ENCODE measurements around the gene SNTA1.

The SNTA1 gene

GRCh38 chr20:33480048-33480447, 36.5 kb upstream of the SNTA1 start:
- H3K4me3 ChIP-seq (ENCODE audit: insufficient read depth, low read depth, low read length, poor library complexity, severe bottlenecking): no peak overlapping the region
- H3K9me3 ChIP-seq (ENCODE audit: control insufficient read depth, low read length): no peaks in the 10 kb centered on the region
- H3K4me1 ChIP-seq (ENCODE audit: control insufficient read depth, insufficient read depth, low read length, poor library complexity, severe bottlenecking): no peaks in the 10 kb centered on the region
- H3K27ac ChIP-seq (ENCODE audit: insufficient read depth, low read length, poor library complexity, severe bottlenecking): no peak overlapping the region
- H3K27me3 ChIP-seq (replicated peaks; ENCODE audit: control insufficient read depth, insufficient read depth, low read length, poor library complexity, severe bottlenecking): no peaks in the 10 kb centered on the region
- DNase-seq: no peak
- no peaks in the 10 kb centered on the region for H3K36me3 ChIP-seq (ENCODE audit: control insufficient read depth, insufficient read depth, low read length)

- DNase-seq: no peak
- H3K27ac ChIP-seq (ENCODE audit: insufficient read depth, low read length, poor library complexity, severe bottlenecking): no peak overlapping the region
- H3K9me3 ChIP-seq (ENCODE audit: control insufficient read depth, low read length): no peaks in the 10 kb centered on the region
Measured at GRCh38 chr20:33477386-33478234, 34.0 kb upstream of the SNTA1 start.

GRCh38 chr20:33475381-33476152, 32.0 kb upstream of the SNTA1 start:
- no peaks in the 10 kb centered on the region for H3K36me3 ChIP-seq (ENCODE audit: control insufficient read depth, insufficient read depth, low read length)
- no peaks in the 10 kb centered on the region for H3K9me3 ChIP-seq (ENCODE audit: control insufficient read depth, low read length)
- DNase-seq: no peak
- H3K4me3 ChIP-seq (ENCODE audit: insufficient read depth, low read depth, low read length, poor library complexity, severe bottlenecking): no peak overlapping the region
- no peaks in the 10 kb centered on the region for H3K27me3 ChIP-seq (replicated peaks; ENCODE audit: control insufficient read depth, insufficient read depth, low read length, poor library complexity, severe bottlenecking)
- no peak overlapping the region for H3K27ac ChIP-seq (ENCODE audit: insufficient read depth, low read length, poor library complexity, severe bottlenecking)
- no peaks in the 10 kb centered on the region for H3K4me1 ChIP-seq (ENCODE audit: control insufficient read depth, insufficient read depth, low read length, poor library complexity, severe bottlenecking)

More at GRCh38 chr20:33477386-33478234, 34.0 kb upstream of the SNTA1 start:
- H3K27me3 ChIP-seq (replicated peaks; ENCODE audit: control insufficient read depth, insufficient read depth, low read length, poor library complexity, severe bottlenecking): no peaks in the 10 kb centered on the region
- H3K36me3 ChIP-seq (ENCODE audit: control insufficient read depth, insufficient read depth, low read length): no peaks in the 10 kb centered on the region
- H3K4me3 ChIP-seq (ENCODE audit: insufficient read depth, low read depth, low read length, poor library complexity, severe bottlenecking): no peak overlapping the region
- H3K4me1 ChIP-seq (ENCODE audit: control insufficient read depth, insufficient read depth, low read length, poor library complexity, severe bottlenecking): no peaks in the 10 kb centered on the region

GRCh38 chr20:33474963-33475362, 31.4 kb upstream of the SNTA1 start:
- Histone ChIP-seq H3K4me1 (ENCODE audit: control insufficient read depth, insufficient read depth, low read length, poor library complexity, severe bottlenecking) (no peaks in the 10 kb centered on the region), H3K4me3 (ENCODE audit: insufficient read depth, low read depth, low read length, poor library complexity, severe bottlenecking) (no peak overlapping the region), H3K9me3 (ENCODE audit: control insufficient read depth, low read length) (no peaks in the 10 kb centered on the region), H3K27ac (ENCODE audit: insufficient read depth, low read length, poor library complexity, severe bottlenecking) (no peak overlapping the region), H3K36me3 (ENCODE audit: control insufficient read depth, insufficient read depth, low read length) (no peaks in the 10 kb centered on the region), H3K27me3 (replicated peaks; ENCODE audit: control insufficient read depth, insufficient read depth, low read length, poor library complexity, severe bottlenecking) (no peaks in the 10 kb centered on the region)
- no peak for DNase-seq

- no peaks in the 10 kb centered on the region for H3K4me1 ChIP-seq (ENCODE audit: control insufficient read depth, insufficient read depth, low read length, poor library complexity, severe bottlenecking)
- DNase-seq: no peak
- H3K4me3 ChIP-seq (ENCODE audit: insufficient read depth, low read depth, low read length, poor library complexity, severe bottlenecking): no peak overlapping the region
- H3K9me3 ChIP-seq (ENCODE audit: control insufficient read depth, low read length): no peaks in the 10 kb centered on the region
- H3K36me3 ChIP-seq (ENCODE audit: control insufficient read depth, insufficient read depth, low read length): no peaks in the 10 kb centered on the region
- H3K27me3 ChIP-seq (replicated peaks; ENCODE audit: control insufficient read depth, insufficient read depth, low read length, poor library complexity, severe bottlenecking): no peaks in the 10 kb centered on the region
- no peak overlapping the region for H3K27ac ChIP-seq (ENCODE audit: insufficient read depth, low read length, poor library complexity, severe bottlenecking)
Measured at GRCh38 chr20:33474097-33474873, 30.7 kb upstream of the SNTA1 start.

- Histone ChIP-seq H3K36me3 (ENCODE audit: control insufficient read depth, insufficient read depth, low read length) (no peaks in the 10 kb centered on the region), H3K4me1 (ENCODE audit: control insufficient read depth, insufficient read depth, low read length, poor library complexity, severe bottlenecking) (no peaks in the 10 kb centered on the region), H3K27me3 (replicated peaks; ENCODE audit: control insufficient read depth, insufficient read depth, low read length, poor library complexity, severe bottlenecking) (no peaks in the 10 kb centered on the region), H3K4me3 (ENCODE audit: insufficient read depth, low read depth, low read length, poor library complexity, severe bottlenecking) (no peak overlapping the region), H3K27ac (ENCODE audit: insufficient read depth, low read length, poor library complexity, severe bottlenecking) (no peak overlapping the region), H3K9me3 (ENCODE audit: control insufficient read depth, low read length) (no peaks in the 10 kb centered on the region)
- no peak for DNase-seq
Measured at GRCh38 chr20:33472868-33473435, 29.4 kb upstream of the SNTA1 start.

GRCh38 chr20:33470866-33471265, 27.3 kb upstream of the SNTA1 start:
- no peaks in the 10 kb centered on the region for H3K27me3 ChIP-seq (replicated peaks; ENCODE audit: control insufficient read depth, insufficient read depth, low read length, poor library complexity, severe bottlenecking)
- no peaks in the 10 kb centered on the region for H3K36me3 ChIP-seq (ENCODE audit: control insufficient read depth, insufficient read depth, low read length)
- H3K4me1 ChIP-seq (ENCODE audit: control insufficient read depth, insufficient read depth, low read length, poor library complexity, severe bottlenecking): no peaks in the 10 kb centered on the region
- DNase-seq: no peak
- no peak overlapping the region for H3K4me3 ChIP-seq (ENCODE audit: insufficient read depth, low read depth, low read length, poor library complexity, severe bottlenecking)
- no peaks in the 10 kb centered on the region for H3K9me3 ChIP-seq (ENCODE audit: control insufficient read depth, low read length)
- H3K27ac ChIP-seq (ENCODE audit: insufficient read depth, low read length, poor library complexity, severe bottlenecking): no peak overlapping the region

GRCh38 chr20:33470457-33470856, 26.9 kb upstream of the SNTA1 start:
- Histone ChIP-seq H3K4me1 (ENCODE audit: control insufficient read depth, insufficient read depth, low read length, poor library complexity, severe bottlenecking) (no peaks in the 10 kb centered on the region), H3K9me3 (ENCODE audit: control insufficient read depth, low read length) (no peaks in the 10 kb centered on the region), H3K36me3 (ENCODE audit: control insufficient read depth, insufficient read depth, low read length) (no peaks in the 10 kb centered on the region), H3K4me3 (ENCODE audit: insufficient read depth, low read depth, low read length, poor library complexity, severe bottlenecking) (no peak overlapping the region), H3K27ac (ENCODE audit: insufficient read depth, low read length, poor library complexity, severe bottlenecking) (no peak overlapping the region), H3K27me3 (replicated peaks; ENCODE audit: control insufficient read depth, insufficient read depth, low read length, poor library complexity, severe bottlenecking) (no peaks in the 10 kb centered on the region)
- no peak for DNase-seq

GRCh38 chr20:33466303-33466646, 22.7 kb upstream of the SNTA1 start:
- no peaks in the 10 kb centered on the region for H3K36me3 ChIP-seq (ENCODE audit: control insufficient read depth, insufficient read depth, low read length)
- H3K27me3 ChIP-seq (replicated peaks; ENCODE audit: control insufficient read depth, insufficient read depth, low read length, poor library complexity, severe bottlenecking): no peaks in the 10 kb centered on the region
- no peak for DNase-seq
- no peak overlapping the region for H3K27ac ChIP-seq (ENCODE audit: insufficient read depth, low read length, poor library complexity, severe bottlenecking)
- H3K4me1 ChIP-seq (ENCODE audit: control insufficient read depth, insufficient read depth, low read length, poor library complexity, severe bottlenecking): no peaks in the 10 kb centered on the region
- H3K9me3 ChIP-seq (ENCODE audit: control insufficient read depth, low read length): no peaks in the 10 kb centered on the region
- H3K4me3 ChIP-seq (ENCODE audit: insufficient read depth, low read depth, low read length, poor library complexity, severe bottlenecking): no peak overlapping the region

All from effector memory CD4-positive, alpha-beta T cell (primary cell).